IgD-negative memory B cell (primary cell): ENCODE measurements around the gene RBPJ. TPM values are rescaled to one million over a fixed set of nuclear protein-coding genes. Genes with fewer than 3 reads are reported as not detected.
"Not testable (repeated sequence)": the region's sequence is repeated elsewhere in the genome, so short reads cannot be mapped to it uniquely, and the experiment has no call there.

ENCODE experiments used
- H3K27ac Mint-ChIP-seq, 3 donors: one replicate each; pipeline ENCODE4 v1.8.0; 2020 to 2022; ENCODE audit warnings: mild to moderate bottlenecking in 3 of 3, mixed read lengths in 3 of 3, moderate library complexity in 1 of 3
- H3K27me3 Mint-ChIP-seq: one replicate; pipeline ENCODE4 v1.8.0; 2021; ENCODE audit warnings: mixed read lengths
- H3K36me3 Mint-ChIP-seq: one replicate; pipeline ENCODE4 v1.8.0; 2020; ENCODE audit warnings: mild to moderate bottlenecking, mixed read lengths
- H3K4me1 Mint-ChIP-seq, 3 donors: one replicate each; pipeline ENCODE4 v1.8.0; 2020 to 2022; ENCODE audit warnings: mixed read lengths in 3 of 3, mild to moderate bottlenecking in 1 of 3
- H3K4me3 Mint-ChIP-seq, 4 donors: one replicate each; pipeline ENCODE4 v1.8.0; 2020 to 2022; ENCODE audit warnings: mild to moderate bottlenecking in 4 of 4, mixed read lengths in 4 of 4, moderate library complexity in 3 of 4
- H3K9me3 Mint-ChIP-seq, 3 donors: one replicate each; pipeline ENCODE4 v1.8.0; 2020 to 2021; ENCODE audit warnings: mixed read lengths in 3 of 3, mild to moderate bottlenecking in 1 of 3
- polyA plus RNA-seq: library from polyadenylated mRNA; unstranded; fragments of 300-500 nt; fragmentation: Illumina TruSeq; gene quantifications from one replicate; pipeline ENCODE4 v1.2.3, GENCODE V29; 2021

The RBPJ gene
- polyA plus RNA-seq, 1 donor from 2014 or later = 55.5 TPM

DNA sequence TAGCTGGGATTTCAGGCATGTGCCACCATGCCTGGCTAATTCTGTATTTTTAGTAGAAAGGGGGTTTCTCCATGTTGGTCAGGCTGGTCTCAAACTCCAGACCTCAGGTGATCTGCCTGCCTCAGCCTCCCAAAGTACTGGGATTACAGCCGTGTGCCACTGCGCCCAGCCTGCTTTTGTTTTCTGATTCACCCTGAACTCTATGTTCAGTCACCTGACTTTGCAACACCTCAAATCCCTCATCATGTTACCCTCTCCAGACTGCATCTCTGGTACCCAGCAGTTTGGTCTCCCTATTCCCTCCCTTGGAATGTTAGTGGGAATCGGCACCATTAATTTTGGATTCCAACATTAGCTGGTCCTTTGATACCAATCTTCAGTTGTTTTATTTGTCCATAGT is 81.2 kb downstream of the RBPJ start:
- H3K27ac Mint-ChIP-seq, H3K27me3 Mint-ChIP-seq: not testable (repeated sequence)
- Mint-ChIP-seq H3K9me3 (peaks cover 0 to 10% (median 0%) of the 10 kb centered on the region in 3 donors), H3K36me3 (peaks cover 11% of the 10 kb centered on the region), H3K4me1 (peaks cover 8 to 14% (median 9%) of the 10 kb centered on the region in 3 donors), H3K4me3 (peak overlapping the region in 1 of 4 donors; percentile 53)

DNA sequence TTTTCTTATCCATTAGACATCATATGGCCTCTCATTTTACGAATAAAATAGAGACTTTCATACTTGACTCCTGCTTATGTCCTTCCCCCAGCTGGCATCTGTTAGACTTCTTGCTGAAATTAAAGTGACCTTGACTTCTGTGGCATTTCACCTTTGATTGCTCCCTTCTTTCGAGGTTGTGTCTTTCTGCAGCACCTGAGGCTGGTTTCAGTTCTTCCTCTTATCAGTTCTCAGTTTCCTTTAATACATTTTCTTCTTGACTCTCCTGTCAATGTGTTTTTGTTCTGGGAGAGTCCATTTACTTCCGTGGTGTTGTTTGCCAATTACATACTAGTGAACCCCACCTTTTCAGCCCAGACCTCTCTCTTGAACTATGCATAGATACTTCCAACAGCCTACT is 81.6 kb downstream of the RBPJ start:
- no peaks in the 10 kb centered on the region for H3K27me3 Mint-ChIP-seq
- peak overlapping the region in 1 of 4 donors; percentile 53 for H3K4me3 Mint-ChIP-seq
- peaks cover 11% of the 10 kb centered on the region for H3K36me3 Mint-ChIP-seq
- peak overlapping the region in 1 of 3 donors; percentile 83 for H3K27ac Mint-ChIP-seq
- peaks cover 0 to 10% (median 0%) of the 10 kb centered on the region in 3 donors for H3K9me3 Mint-ChIP-seq
- H3K4me1 Mint-ChIP-seq = peaks cover 8 to 14% (median 9%) of the 10 kb centered on the region in 3 donors

GRCh38 chr4:26404743-26405206 is 84.0 kb downstream of the RBPJ start:
- H3K4me1 Mint-ChIP-seq = peaks cover 8 to 13% (median 9%) of the 10 kb centered on the region in 3 donors
- H3K27ac Mint-ChIP-seq = no peak overlapping the region
- peaks cover 9% of the 10 kb centered on the region for H3K36me3 Mint-ChIP-seq
- no peak overlapping the region for H3K4me3 Mint-ChIP-seq
- peaks cover 0 to 10% (median 0%) of the 10 kb centered on the region in 3 donors for H3K9me3 Mint-ChIP-seq
- no peaks in the 10 kb centered on the region for H3K27me3 Mint-ChIP-seq

DNA sequence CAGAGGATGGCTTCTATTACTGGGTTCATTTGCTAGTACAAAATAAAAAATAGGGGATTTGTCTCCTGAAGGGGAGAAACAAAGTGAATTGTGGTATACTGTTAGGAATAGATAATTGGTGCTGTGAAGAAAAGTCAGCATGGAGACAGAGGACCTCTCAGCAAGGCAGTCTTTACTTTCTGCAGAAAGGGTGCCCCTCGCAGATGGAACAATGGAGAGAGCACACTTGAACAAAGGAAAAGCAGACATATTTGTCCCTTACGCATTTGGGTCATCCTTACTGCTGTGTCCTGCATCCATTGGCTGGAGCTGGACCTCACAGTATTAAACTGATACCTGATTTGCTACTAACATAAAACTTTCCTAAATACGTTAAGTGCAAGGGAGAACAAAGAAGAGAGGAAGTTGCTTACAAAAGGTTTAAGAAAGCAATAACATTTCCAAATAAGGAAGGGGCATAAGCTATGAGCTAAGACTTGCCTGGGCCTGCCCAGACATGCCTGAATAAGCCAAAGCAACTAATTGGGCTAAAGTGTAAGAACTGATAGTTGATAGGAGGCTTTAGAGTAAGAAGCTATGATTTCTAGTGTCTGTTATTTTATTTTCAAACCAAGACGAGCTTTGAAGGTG is 85.6 kb downstream of the RBPJ start:
- Mint-ChIP-seq H3K27ac (no peak overlapping the region), H3K9me3 (peaks cover 0 to 10% (median 0%) of the 10 kb centered on the region in 3 donors), H3K36me3 (peaks cover 9% of the 10 kb centered on the region), H3K4me1 (peaks cover 8 to 13% (median 9%) of the 10 kb centered on the region in 3 donors), H3K4me3 (no peak overlapping the region), H3K27me3 (no peaks in the 10 kb centered on the region)

DNA sequence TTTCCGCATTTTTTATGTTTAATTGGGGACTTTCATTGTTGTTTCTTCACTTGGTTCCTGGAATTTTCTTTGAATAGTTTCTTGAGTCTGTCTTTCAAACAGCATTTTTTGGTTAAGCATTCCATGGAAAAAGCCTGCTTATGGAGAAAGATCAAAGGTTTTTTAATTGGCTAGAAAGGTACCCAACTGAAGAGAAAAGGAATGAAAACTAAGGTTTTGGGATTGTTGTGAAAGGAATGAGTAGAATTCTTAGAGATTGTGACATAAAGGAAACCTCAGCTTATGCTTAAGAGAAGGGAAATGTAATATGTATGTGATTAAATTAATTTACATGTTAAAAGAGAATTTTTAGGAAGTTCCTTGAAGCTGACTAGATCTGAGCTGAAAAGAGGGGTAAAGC is 86.7 kb downstream of the RBPJ start:
- Mint-ChIP-seq H3K4me3 (no peak overlapping the region), H3K27ac (no peak overlapping the region), H3K4me1 (peaks cover 2 to 6% (median 5%) of the 10 kb centered on the region in 3 donors), H3K36me3 (peaks cover 9% of the 10 kb centered on the region), H3K9me3 (peaks cover 0 to 10% (median 0%) of the 10 kb centered on the region in 3 donors), H3K27me3 (no peaks in the 10 kb centered on the region)

DNA sequence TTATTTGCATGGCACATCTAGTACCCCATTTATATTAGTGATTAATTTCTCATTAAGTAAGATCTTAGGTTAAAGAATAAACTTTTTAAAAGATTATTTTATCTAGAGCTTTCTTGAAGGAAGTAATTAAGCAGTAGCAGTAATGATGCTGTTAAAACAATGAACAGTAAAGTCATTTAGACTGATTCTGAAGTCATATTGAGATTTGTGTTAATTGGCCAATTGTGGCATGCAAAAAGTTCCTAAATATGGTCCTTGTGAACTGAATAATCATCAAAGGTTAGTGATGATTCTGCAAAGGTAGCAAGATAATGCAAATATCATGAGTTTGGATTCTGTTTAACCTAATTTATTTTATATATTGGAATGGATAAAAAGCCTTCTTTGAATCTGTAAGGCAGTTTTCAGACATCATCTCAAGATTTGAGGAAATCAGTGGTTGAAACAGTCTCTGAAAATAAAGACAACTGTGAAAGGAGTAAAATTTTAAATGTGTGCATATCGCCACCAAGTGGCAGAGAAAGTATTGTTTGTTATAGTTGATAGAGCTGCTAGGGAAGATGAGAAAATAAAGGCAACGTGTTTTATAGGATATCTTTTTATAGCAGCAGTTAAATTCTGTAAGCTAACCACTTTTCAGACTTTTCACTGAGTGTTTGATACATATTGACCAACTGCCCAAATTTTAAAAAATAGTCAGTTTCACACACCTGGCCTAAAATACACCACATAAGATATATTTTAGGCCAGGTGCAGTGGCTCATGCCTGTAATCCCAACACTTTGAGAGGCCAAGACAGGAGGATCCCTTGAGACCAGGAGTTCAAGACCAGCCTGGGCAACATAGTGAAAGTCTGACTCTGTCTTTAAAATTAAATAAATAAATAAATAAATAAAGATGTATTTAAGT is 89.8 kb downstream of the RBPJ start:
- H3K27ac Mint-ChIP-seq = no peak overlapping the region
- no peak overlapping the region for H3K4me3 Mint-ChIP-seq
- no peaks in the 10 kb centered on the region for H3K27me3 Mint-ChIP-seq
- peaks cover 0 to 10% (median 0%) of the 10 kb centered on the region in 3 donors for H3K9me3 Mint-ChIP-seq
- no peaks in the 10 kb centered on the region for H3K4me1 Mint-ChIP-seq
- peaks cover 12% of the 10 kb centered on the region for H3K36me3 Mint-ChIP-seq

- Mint-ChIP-seq H3K4me1 (no peaks in the 10 kb centered on the region), H3K27me3 (no peaks in the 10 kb centered on the region), H3K27ac (no peak overlapping the region), H3K36me3 (peaks cover 4% of the 10 kb centered on the region), H3K9me3 (no peaks in the 10 kb centered on the region), H3K4me3 (no peak overlapping the region)
These were observed 91.9 kb downstream of the RBPJ start for GRCh38 chr4:26412381-26413372.

GRCh38 chr4:26413582-26413981 is 92.8 kb downstream of the RBPJ start:
- Mint-ChIP-seq H3K27ac (no peak overlapping the region), H3K27me3 (no peaks in the 10 kb centered on the region), H3K4me1 (no peaks in the 10 kb centered on the region), H3K9me3 (no peaks in the 10 kb centered on the region), H3K36me3 (peaks cover 4% of the 10 kb centered on the region), H3K4me3 (no peak overlapping the region)

- Mint-ChIP-seq H3K27ac (no peak overlapping the region), H3K4me3 (no peak overlapping the region), H3K36me3 (peaks cover 17% of the 10 kb centered on the region), H3K4me1 (no peaks in the 10 kb centered on the region), H3K9me3 (peaks cover 0 to 1% (median 0%) of the 10 kb centered on the region in 3 donors), H3K27me3 (no peaks in the 10 kb centered on the region)
These were observed 97.3 kb downstream of the RBPJ start for GRCh38 chr4:26418107-26418506.

DNA sequence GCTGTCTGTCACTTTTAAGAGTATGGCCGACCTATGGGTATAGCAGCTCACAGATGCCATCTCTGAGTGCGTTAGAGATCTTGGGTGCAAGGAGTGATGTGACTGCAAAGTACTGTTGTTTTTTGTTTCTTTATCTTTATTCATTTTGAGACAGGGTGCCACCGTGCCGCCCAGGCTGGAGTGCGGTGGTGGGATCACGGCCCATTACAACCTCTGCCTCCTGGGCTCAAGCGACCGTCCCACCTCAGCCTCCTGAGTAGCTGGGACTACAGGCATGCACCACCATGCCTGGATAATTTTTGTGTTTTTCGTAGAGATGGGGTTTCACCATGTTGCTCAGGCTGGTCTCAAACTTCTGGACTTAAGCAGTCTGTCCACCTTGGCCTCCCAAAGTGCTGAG is 98.0 kb downstream of the RBPJ start:
- Mint-ChIP-seq H3K27me3 (no peaks in the 10 kb centered on the region), H3K4me3 (no peak overlapping the region), H3K27ac (no peak overlapping the region), H3K36me3 (peaks cover 20% of the 10 kb centered on the region), H3K4me1 (no peaks in the 10 kb centered on the region), H3K9me3 (peaks cover 0 to 1% (median 0%) of the 10 kb centered on the region in 3 donors)

GRCh38 chr4:26420438-26420837 is 99.6 kb downstream of the RBPJ start:
- Mint-ChIP-seq H3K27ac (no peak overlapping the region), H3K27me3 (no peaks in the 10 kb centered on the region), H3K4me1 (no peaks in the 10 kb centered on the region), H3K9me3 (peaks cover 0 to 1% (median 0%) of the 10 kb centered on the region in 3 donors), H3K36me3 (peaks cover 16% of the 10 kb centered on the region), H3K4me3 (no peak overlapping the region)

DNA sequence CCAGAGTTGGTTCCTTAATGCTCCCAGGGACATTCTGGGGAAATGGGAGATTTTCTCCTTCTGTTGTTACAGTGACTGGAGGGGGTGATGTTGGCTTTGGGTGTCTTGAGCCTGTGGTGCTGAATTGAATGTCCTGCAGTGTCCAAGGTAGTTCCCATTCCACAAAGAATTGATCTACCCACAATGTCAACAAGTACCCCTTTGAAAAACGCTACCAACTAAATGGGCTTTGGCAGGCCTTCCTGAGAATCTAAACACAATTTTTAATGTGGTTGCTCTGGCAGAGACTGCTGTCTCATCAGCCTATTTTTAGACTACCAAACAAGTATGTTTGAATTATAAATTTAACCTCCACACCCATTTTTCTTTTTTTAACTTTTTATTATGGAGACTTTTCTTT is 100.1 kb downstream of the RBPJ start:
- H3K27me3 Mint-ChIP-seq = no peaks in the 10 kb centered on the region
- H3K36me3 Mint-ChIP-seq = peaks cover 16% of the 10 kb centered on the region
- peaks cover 0 to 1% (median 0%) of the 10 kb centered on the region in 3 donors for H3K9me3 Mint-ChIP-seq
- no peak overlapping the region for H3K27ac Mint-ChIP-seq
- H3K4me1 Mint-ChIP-seq = no peaks in the 10 kb centered on the region
- no peak overlapping the region for H3K4me3 Mint-ChIP-seq

- Mint-ChIP-seq H3K4me1 (no peaks in the 10 kb centered on the region), H3K36me3 (peaks cover 16% of the 10 kb centered on the region), H3K4me3 (no peak overlapping the region), H3K27me3 (no peaks in the 10 kb centered on the region), H3K9me3 (peaks cover 0 to 1% (median 0%) of the 10 kb centered on the region in 3 donors), H3K27ac (no peak overlapping the region)
These were observed 103.3 kb downstream of the RBPJ start for GRCh38 chr4:26424153-26424552.

DNA sequence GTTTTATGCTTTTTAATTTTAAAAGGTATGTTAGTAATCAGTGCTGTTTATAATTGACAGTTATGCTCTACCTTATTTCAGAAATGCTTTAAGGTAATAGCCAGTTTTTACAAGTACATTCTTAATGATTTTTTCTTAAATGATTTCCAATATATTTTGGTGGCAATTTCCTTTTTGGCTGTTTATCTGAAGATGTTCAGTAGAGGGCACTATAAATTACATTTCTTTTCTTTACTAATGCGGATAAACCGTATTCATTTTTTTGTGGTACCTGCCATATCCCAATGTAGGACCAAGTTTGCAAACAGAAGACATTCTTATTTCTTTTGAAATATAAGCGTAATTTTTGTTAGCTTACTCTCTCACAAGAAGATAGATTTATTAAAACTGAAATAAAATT is 104.0 kb downstream of the RBPJ start:
- Mint-ChIP-seq H3K27me3 (no peaks in the 10 kb centered on the region), H3K36me3 (peaks cover 16% of the 10 kb centered on the region), H3K4me3 (no peak overlapping the region), H3K9me3 (peaks cover 0 to 1% (median 0%) of the 10 kb centered on the region in 3 donors), H3K4me1 (no peaks in the 10 kb centered on the region), H3K27ac (no peak overlapping the region)
